ENCODE data around the gene PELI3. TPM values are rescaled to one million over a fixed set of nuclear protein-coding genes. Genes with fewer than 3 reads are reported as not detected.

The PELI3 gene
- total RNA-seq, 1 donor: 19.2 TPM

GRCh38 chr11:66468691-66469090, 2.0 kb downstream of the PELI3 start:
- no peaks in the 10 kb centered on the region for H3K9me3 ChIP-seq (ENCODE audit: low read depth, low read length)
- no peak overlapping the region for H2AFZ ChIP-seq (ENCODE audit: low read length)
- no peak for TF ChIP-seq CTCF (IDR thresholded peaks at IDR 0.05; ENCODE audit: extremely low read depth, low read depth, low read length)
- no peak overlapping the region for H3K4me2 ChIP-seq (ENCODE audit: insufficient read depth, low read length)
- H3K36me3 ChIP-seq (ENCODE audit: insufficient read depth, low read length): peaks cover 9% of the 10 kb centered on the region
- no peak for DNase-seq (ENCODE audit: insufficient read length, low spot score, missing footprints)
- H3K79me2 ChIP-seq (ENCODE audit: insufficient read depth, low read length): peaks cover 6% of the 10 kb centered on the region
- no peaks in the 10 kb centered on the region for H3K27me3 ChIP-seq (ENCODE audit: insufficient read depth, low read length)
- H3K27ac ChIP-seq (ENCODE audit: low read depth, low read length): no peak overlapping the region
- no peak overlapping the region for H3K4me3 ChIP-seq (ENCODE audit: insufficient read depth, low read length)
- no peaks in the 10 kb centered on the region for H4K20me1 ChIP-seq (ENCODE audit: insufficient read depth, low read length)
- H3K4me1 ChIP-seq (ENCODE audit: insufficient read depth, low read length): peaks cover 6% of the 10 kb centered on the region

DNA sequence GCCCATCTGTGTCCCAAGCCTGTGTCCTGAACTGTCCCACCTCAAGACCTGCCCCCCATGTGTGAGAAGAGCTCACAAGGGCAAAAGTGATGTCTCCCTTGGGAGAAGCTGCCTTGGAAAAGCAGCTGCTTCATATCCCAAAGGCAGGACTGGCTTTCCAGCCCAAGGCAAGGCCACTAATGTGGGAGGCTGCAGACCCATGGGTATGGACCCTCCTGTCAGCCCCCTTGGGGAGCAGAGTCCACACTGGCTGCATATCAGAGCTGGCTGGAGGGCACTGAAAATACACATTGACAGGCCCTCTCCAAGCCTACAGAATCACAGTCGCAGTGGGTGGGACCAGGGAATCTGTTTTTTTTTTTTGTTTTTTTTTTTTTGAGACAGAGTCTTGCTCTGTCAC, 2.7 kb downstream of the PELI3 start:
- H3K36me3 ChIP-seq (ENCODE audit: insufficient read depth, low read length): peaks cover 15% of the 10 kb centered on the region
- no peak for TF ChIP-seq CTCF (IDR thresholded peaks at IDR 0.05; ENCODE audit: extremely low read depth, low read depth, low read length)
- H3K4me3 ChIP-seq (ENCODE audit: insufficient read depth, low read length): no peak overlapping the region
- H2AFZ ChIP-seq (ENCODE audit: low read length): no peak overlapping the region
- H3K27me3 ChIP-seq (ENCODE audit: insufficient read depth, low read length): no peaks in the 10 kb centered on the region
- H3K4me2 ChIP-seq (ENCODE audit: insufficient read depth, low read length): no peak overlapping the region
- DNase-seq (ENCODE audit: insufficient read length, low spot score, missing footprints): no peak
- H3K27ac ChIP-seq (ENCODE audit: low read depth, low read length): no peak overlapping the region
- H3K4me1 ChIP-seq (ENCODE audit: insufficient read depth, low read length): peaks cover 6% of the 10 kb centered on the region
- no peaks in the 10 kb centered on the region for H3K9me3 ChIP-seq (ENCODE audit: low read depth, low read length)
- peaks cover 6% of the 10 kb centered on the region for H3K79me2 ChIP-seq (ENCODE audit: insufficient read depth, low read length)
- no peaks in the 10 kb centered on the region for H4K20me1 ChIP-seq (ENCODE audit: insufficient read depth, low read length)

GRCh38 chr11:66470015-66470414, 3.3 kb downstream of the PELI3 start:
- Histone ChIP-seq H3K27ac (ENCODE audit: low read depth, low read length) (no peak overlapping the region), H3K4me3 (ENCODE audit: insufficient read depth, low read length) (no peak overlapping the region), H3K36me3 (ENCODE audit: insufficient read depth, low read length) (peaks cover 15% of the 10 kb centered on the region), H3K79me2 (ENCODE audit: insufficient read depth, low read length) (peaks cover 6% of the 10 kb centered on the region), H3K4me1 (ENCODE audit: insufficient read depth, low read length) (peaks cover 6% of the 10 kb centered on the region), H3K4me2 (ENCODE audit: insufficient read depth, low read length) (no peak overlapping the region), H3K27me3 (ENCODE audit: insufficient read depth, low read length) (no peaks in the 10 kb centered on the region), H4K20me1 (ENCODE audit: insufficient read depth, low read length) (peaks cover under 1% of the 10 kb centered on the region), H2AFZ (ENCODE audit: low read length) (no peak overlapping the region), H3K9me3 (ENCODE audit: low read depth, low read length) (no peaks in the 10 kb centered on the region)
- TF ChIP-seq CTCF (IDR thresholded peaks at IDR 0.05; ENCODE audit: extremely low read depth, low read depth, low read length): no peak
- DNase-seq (ENCODE audit: insufficient read length, low spot score, missing footprints): peak; percentile 81

DNA sequence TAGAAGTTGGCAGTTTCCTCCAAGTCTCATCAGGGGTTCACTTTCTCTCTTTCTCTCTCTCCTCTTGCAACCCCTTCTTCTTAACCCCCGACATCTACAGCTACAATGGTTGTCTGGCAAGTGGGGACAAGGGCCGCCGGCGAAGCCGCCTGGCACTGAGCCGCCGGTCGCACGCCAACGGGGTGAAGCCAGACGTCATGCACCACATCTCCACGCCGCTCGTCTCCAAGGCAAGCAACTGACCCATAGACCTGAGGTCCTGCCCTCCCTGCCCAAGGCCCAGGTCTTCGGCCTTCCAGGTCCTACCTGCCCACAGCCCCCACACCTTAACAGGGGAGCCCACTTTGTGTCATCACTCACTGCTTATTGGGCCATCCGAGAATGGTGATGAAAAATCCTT, 4.4 kb downstream of the PELI3 start:
- Histone ChIP-seq H2AFZ (ENCODE audit: low read length) (no peak overlapping the region), H3K4me3 (ENCODE audit: insufficient read depth, low read length) (no peak overlapping the region)
- DNase-seq (ENCODE audit: insufficient read length, low spot score, missing footprints): no peak

More for the DNA sequence above, 4.4 kb downstream of the PELI3 start:
- peaks cover 15% of the 10 kb centered on the region for H3K36me3 ChIP-seq (ENCODE audit: insufficient read depth, low read length)
- H4K20me1 ChIP-seq (ENCODE audit: insufficient read depth, low read length): peaks cover 2% of the 10 kb centered on the region
- TF ChIP-seq CTCF (IDR thresholded peaks at IDR 0.05; ENCODE audit: extremely low read depth, low read depth, low read length): no peak
- H3K9me3 ChIP-seq (ENCODE audit: low read depth, low read length): no peaks in the 10 kb centered on the region
- no peak overlapping the region for H3K27ac ChIP-seq (ENCODE audit: low read depth, low read length)
- peaks cover 6% of the 10 kb centered on the region for H3K79me2 ChIP-seq (ENCODE audit: insufficient read depth, low read length)
- H3K27me3 ChIP-seq (ENCODE audit: insufficient read depth, low read length): no peaks in the 10 kb centered on the region
- no peak overlapping the region for H3K4me2 ChIP-seq (ENCODE audit: insufficient read depth, low read length)
- H3K4me1 ChIP-seq (ENCODE audit: insufficient read depth, low read length): peaks cover 6% of the 10 kb centered on the region

Measured in osteoblast (primary cell).